Transverse colon (tissue), 4 donors: ENCODE measurements around the gene TANGO6. TPM values are rescaled to one million over a fixed set of nuclear protein-coding genes. Genes with fewer than 3 reads are reported as not detected.

Experiments
- DNase-seq: peaks from one replicate; pipeline ENCODE4 v3.0.0-alpha.2; 2019
- H3K27ac ChIP-seq, 4 donors: fragments of 200-600 bp; sonication (generic); 2 replicates each; pipeline ENCODE4 v1.5.1; 2016 to 2018; ENCODE audit warnings: inconsistent platforms in 4 of 4
- H3K27me3 ChIP-seq: fragments of 200-600 bp; sonication (generic); 2 replicates; pipeline ENCODE4 v1.5.1; 2017; ENCODE audit warnings: inconsistent platforms
- H3K36me3 ChIP-seq, 4 donors: fragments of 200-600 bp; sonication (generic); 2 replicates each; pipeline ENCODE4 v1.5.1; 2017 to 2019; ENCODE audit warnings: inconsistent platforms in 4 of 4
- H3K4me1 ChIP-seq, 4 donors: fragments of 200-600 bp; sonication (generic); 2 replicates each; pipeline ENCODE4 v1.5.1; 2017 to 2020; ENCODE audit warnings: inconsistent platforms in 4 of 4
- H3K4me3 ChIP-seq, 4 donors: fragments of 200-600 bp; sonication (generic); 1 replicate in 1 of 4; 2 replicates in 3 of 4; pipeline versions ENCODE4 v1.5.1 to v1.6.1; 2017 to 2019; ENCODE audit warnings: inconsistent platforms in 4 of 4
- H3K9me3 ChIP-seq, 2 donors: fragments of 200-600 bp; sonication (generic); 2 replicates each; pipeline ENCODE4 v1.5.1; 2017 to 2019; ENCODE audit warnings: inconsistent platforms in 2 of 2
- CTCF ChIP-seq, 5 experiments: fragments of 200-600 bp in 3 of 5; fragments of 450-650 bp in 2 of 5; sonication (generic) in 3 of 5; IDR thresholded peaks; 1 replicate in 2 of 5; 2 replicates in 3 of 5; pipeline ENCODE4 v1.5.1; 2016 to 2017; ENCODE audit warnings: antibody characterized with exemption in 5 of 5, inconsistent platforms in 3 of 5, mild to moderate bottlenecking in 2 of 5, moderate library complexity in 1 of 5
- EP300 ChIP-seq: sonication (generic); formaldehyde crosslinking; IDR thresholded peaks from one replicate; pipeline ENCODE4 v1.6.1; 2017; ENCODE audit warnings: antibody characterized with exemption, low read depth
- POLR2A ChIP-seq: fragments of 450-650 bp; IDR thresholded peaks from one replicate; pipeline ENCODE4 v1.6.1; 2016; ENCODE audit warnings: antibody characterized with exemption, mild to moderate bottlenecking, moderate library complexity
- POLR2AphosphoS5 ChIP-seq, 3 donors: sonication (generic); formaldehyde crosslinking; IDR thresholded peaks; one replicate each; pipeline ENCODE4 v1.6.1; 2016; ENCODE audit warnings: antibody characterized with exemption in 3 of 3
- WGBS, 2 donors: methylation state at CpG; one replicate each; pipeline ENCODE4 v1.1.5; 2018; ENCODE audit warnings: low coverage in 1 of 2; 5-methylcytosine and 5-hydroxymethylcytosine counted together
- in situ Hi-C, 4 donors: fragments of 200-750 bp; cut with MboI; loops; one replicate each; pipeline versions ENCODE4 v1.15.0 to v1.15.1; 2017; ENCODE audit warnings: low sequenced_read_pairs in 3 of 4, low pct_ligation_motif_present in 1 of 4, low pct_unique_long_range_greater_than_20kb in 1 of 4
- intact Hi-C: fragments of 100-400 bp; cut with DNase I; formaldehyde crosslinking; loops from one replicate; pipeline ENCODE4 v1.15.1; 2023; ENCODE audit warnings: low total_unique reads
- total RNA-seq, 4 donors: library from RNA; depleted of rRNA; stranded (reverse); fragments of >200 nt; gene quantifications; one replicate each; pipeline ENCODE4 v1.1.0, GENCODE V29; 2016

The TANGO6 gene
- total RNA-seq, 4 donors from 2014 or later = 10.6 to 55.4 (median 22.8) TPM

GRCh38 chr16:69112285-69113129, 269.2 kb downstream of the TANGO6 start:
- H3K9me3 ChIP-seq = no peaks in the 10 kb centered on the region
- intact Hi-C loops = no loop called here
- peak; percentile 64 for DNase-seq
- TF ChIP-seq CTCF (IDR thresholded peaks at IDR 0.05) (peak; percentile 50 to 72 (median 59)), POLR2A (no peak)
- no peak overlapping the region for H3K4me3 ChIP-seq
- 51% methylated on average over 3 of the region's 6 CpGs; no CpG with 5 or more reads in 1 of the 2 donors for WGBS, 2 donors
- peaks cover 0 to 18% (median 0%) of the 10 kb centered on the region in 4 donors for H3K36me3 ChIP-seq
- H3K4me1 ChIP-seq = peaks cover 3 to 9% (median 7%) of the 10 kb centered on the region in 4 donors
- in situ Hi-C loops = loop anchor here in 1 of 4 donors (25.0 kb wide), 1 partner anchor 200 kb away; no protein-coding TSS in a partner anchor
- H3K27me3 ChIP-seq = peaks cover 6% of the 10 kb centered on the region
- H3K27ac ChIP-seq = no peak overlapping the region

GRCh38 chr16:69113216-69113615, 269.9 kb downstream of the TANGO6 start:
- DNase-seq = no peak
- Histone ChIP-seq H3K27ac (no peak overlapping the region), H3K36me3 (peaks cover 0 to 25% (median under 1%) of the 10 kb centered on the region in 4 donors), H3K9me3 (no peaks in the 10 kb centered on the region), H3K4me3 (no peak overlapping the region), H3K4me1 (peaks cover 0 to 2% (median 1%) of the 10 kb centered on the region in 4 donors), H3K27me3 (peaks cover under 1% of the 10 kb centered on the region)
- intact Hi-C loops = no loop called here
- WGBS, 2 donors = 90% methylated on average over 7 of the region's 7 CpGs; no CpG with 5 or more reads in 1 of the 2 donors
- in situ Hi-C loops = loop anchor here in 1 of 4 donors (25.0 kb wide), 1 partner anchor 201 kb away; no protein-coding TSS in a partner anchor
- TF ChIP-seq EP300 (no peak), CTCF (IDR thresholded peaks at IDR 0.05) (no peak), POLR2AphosphoS5 (IDR thresholded peaks at IDR 0.05) (no peak), POLR2A (no peak)

GRCh38 chr16:69114346-69114975, 271.1 kb downstream of the TANGO6 start:
- no peak overlapping the region for H3K27ac ChIP-seq
- intact Hi-C loops = no loop called here
- 91% methylated on average over 24 of the region's 25 CpGs; no CpG with 5 or more reads in 1 of the 2 donors for WGBS, 2 donors
- in situ Hi-C loops = loop anchor here in 1 of 4 donors (25.0 kb wide), 1 partner anchor 202 kb away; no protein-coding TSS in a partner anchor
- H3K36me3 ChIP-seq = peaks cover 0 to 35% (median 6%) of the 10 kb centered on the region in 4 donors
- H3K27me3 ChIP-seq = no peaks in the 10 kb centered on the region
- no peak for DNase-seq
- no peaks in the 10 kb centered on the region for H3K9me3 ChIP-seq
- no peak overlapping the region for H3K4me3 ChIP-seq
- peaks cover 0 to 4% (median 0%) of the 10 kb centered on the region in 4 donors for H3K4me1 ChIP-seq
- TF ChIP-seq POLR2A = no peak
- TF ChIP-seq CTCF (IDR thresholded peaks at IDR 0.05) = no peak
- TF ChIP-seq EP300 = no peak
- TF ChIP-seq POLR2AphosphoS5 (IDR thresholded peaks at IDR 0.05) = no peak

GRCh38 chr16:69114976-69115355, 271.6 kb downstream of the TANGO6 start:
- intact Hi-C loops (no loop called here), in situ Hi-C loops (loop anchor here in 1 of 4 donors (25.0 kb wide), 1 partner anchor 203 kb away; no protein-coding TSS in a partner anchor)
- peaks cover 0 to 40% (median 9%) of the 10 kb centered on the region in 4 donors for H3K36me3 ChIP-seq
- no peaks in the 10 kb centered on the region for H3K9me3 ChIP-seq
- DNase-seq = no peak
- H3K27ac ChIP-seq = no peak overlapping the region
- 94% methylated on average over 5 to 6 of the region's 6 CpGs for WGBS, 2 donors
- no peak overlapping the region for H3K4me3 ChIP-seq
- TF ChIP-seq CTCF (IDR thresholded peaks at IDR 0.05) = no peak
- TF ChIP-seq POLR2A = no peak
- no peak for TF ChIP-seq POLR2AphosphoS5 (IDR thresholded peaks at IDR 0.05)
- no peak for TF ChIP-seq EP300
- peaks cover 0 to 4% (median 0%) of the 10 kb centered on the region in 4 donors for H3K4me1 ChIP-seq
- no peaks in the 10 kb centered on the region for H3K27me3 ChIP-seq
